HG03097 (cell line): Measurements from ENCODE around the gene KRT3.

Experiments used
- ATAC-seq: cut with Tn5 transposase; IDR thresholded peaks from one replicate; pipeline ENCODE4 v1.9.1; 2021; ENCODE audit not compliant: unreplicated experiment, low FRiP score

KRT3 gene

DNA sequence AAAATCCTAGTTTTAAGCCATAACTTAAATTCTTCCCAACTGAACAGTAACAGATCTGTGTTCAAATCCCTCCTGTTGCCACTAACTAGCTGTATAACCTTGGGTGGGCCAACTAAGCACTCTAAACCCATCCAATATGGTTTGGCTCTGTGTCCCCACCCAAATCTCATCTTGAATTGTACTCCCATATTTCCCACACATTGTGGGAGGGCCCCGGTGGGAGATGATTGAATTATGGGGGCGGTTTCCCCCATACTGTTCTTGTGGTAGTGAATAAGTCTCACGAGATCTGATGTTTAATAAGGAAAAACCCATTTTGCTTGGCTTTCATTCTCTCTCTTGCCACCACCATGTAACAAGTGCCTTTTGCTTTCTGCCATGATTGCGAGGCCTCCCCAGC lies 19.2 kb upstream of the KRT3 start:
- no peak for ATAC-seq

DNA sequence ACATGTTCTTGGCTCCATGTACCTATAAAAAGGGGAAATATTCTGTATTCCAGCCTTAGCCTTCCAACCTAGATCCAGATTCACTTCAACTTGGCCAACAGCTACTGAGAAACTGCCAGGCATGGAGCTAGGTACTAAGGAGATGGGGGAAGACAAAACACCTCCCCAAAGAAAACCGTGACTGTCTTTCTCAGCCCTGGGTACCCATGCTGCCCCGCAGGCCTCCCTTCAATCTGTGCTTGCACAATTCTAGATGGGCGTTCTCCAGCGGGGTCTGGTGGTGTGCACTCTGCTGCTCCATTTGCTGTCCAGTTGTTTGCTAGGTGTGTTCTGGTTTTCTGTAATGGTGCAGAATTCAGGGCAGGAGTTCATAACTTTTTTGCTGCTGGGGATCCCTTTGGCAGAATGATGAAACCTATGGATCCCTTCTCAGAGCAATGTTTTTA lies 18.8 kb upstream of the KRT3 start:
- ATAC-seq, result no peak

DNA sequence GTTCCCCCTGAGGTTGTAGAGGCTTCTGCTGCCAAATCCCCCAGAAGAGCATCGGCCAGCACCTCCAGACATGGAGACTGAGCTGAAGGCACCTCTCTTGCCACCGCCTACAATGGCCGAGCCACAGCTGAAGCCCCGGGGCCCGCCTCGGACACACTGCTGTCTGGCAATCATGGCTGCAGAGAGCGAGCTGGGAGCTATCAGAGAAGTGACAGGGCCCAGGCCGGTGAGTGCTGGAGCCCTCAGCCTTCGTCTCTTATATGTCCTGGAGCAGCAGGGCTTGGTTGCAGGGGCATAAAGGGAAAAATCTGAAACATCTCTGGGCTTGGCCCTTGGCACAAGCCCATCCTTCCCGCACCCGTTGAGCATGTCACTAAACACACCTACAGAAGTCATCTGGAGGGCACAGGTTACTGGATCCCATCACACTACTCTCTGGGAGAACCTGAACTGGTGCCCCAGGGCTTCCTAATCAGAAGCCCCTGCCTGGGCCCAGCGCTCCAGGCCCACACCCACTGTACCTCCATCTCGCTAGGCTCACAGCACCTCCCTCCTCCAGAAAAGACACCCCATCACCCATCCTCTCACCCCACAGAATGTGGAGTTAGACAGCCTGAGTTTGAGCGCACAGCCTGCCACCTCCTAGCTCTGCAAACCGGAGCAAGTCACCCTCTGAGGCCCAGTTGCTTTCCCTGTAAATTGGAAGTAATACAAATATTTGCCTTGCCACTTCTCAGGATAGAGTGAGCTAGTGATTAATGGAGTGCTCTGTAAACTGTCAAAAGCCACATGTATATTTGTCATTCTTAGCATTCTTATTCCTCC lies 18.2 kb upstream of the KRT3 start, which contains the start of gene KRT4:
Gene KRT4, minus strand, starts transcription at position 232 of the 825 bp plus-strand sequence. Its CDS starts 58 bp downstream, at position 174.
- ATAC-seq, result no peak

DNA sequence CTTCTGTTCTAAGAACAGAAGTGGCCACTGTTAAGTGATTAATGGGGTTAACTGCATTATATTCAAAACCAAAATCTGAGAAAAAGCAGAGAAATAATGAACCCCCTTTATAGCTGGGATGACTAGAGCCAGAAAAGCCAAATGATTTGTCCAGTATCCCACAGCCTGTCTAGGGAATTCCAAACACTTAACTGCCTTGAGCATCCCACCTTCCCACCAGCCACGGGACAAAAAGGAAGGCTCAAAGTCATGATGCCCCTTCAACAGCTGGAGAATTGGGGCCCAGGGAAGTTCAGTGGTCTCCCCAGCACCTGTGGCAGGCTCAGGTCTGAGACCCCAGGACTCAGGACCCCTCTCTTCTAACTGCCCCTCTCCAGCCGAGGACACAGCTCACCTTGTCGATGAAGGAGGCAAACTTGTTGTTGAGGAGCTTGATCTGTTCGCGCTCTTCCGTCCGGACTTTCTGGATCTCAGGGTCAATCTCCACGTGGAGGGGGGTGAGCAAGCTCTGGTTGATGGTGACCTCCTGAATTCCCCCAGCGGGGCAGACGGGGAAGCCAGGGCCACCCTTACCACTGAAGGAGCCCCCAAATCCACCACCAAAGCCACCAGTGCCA lies 17.4 kb upstream of the KRT3 start:
- ATAC-seq, result no peak

- no peak for ATAC-seq
Measured at GRCh38 chr12:52812749-52813148, 16.8 kb upstream of the KRT3 start.

GRCh38 chr12:52812073-52812400 lies 16.1 kb upstream of the KRT3 start:
- ATAC-seq, result no peak

DNA sequence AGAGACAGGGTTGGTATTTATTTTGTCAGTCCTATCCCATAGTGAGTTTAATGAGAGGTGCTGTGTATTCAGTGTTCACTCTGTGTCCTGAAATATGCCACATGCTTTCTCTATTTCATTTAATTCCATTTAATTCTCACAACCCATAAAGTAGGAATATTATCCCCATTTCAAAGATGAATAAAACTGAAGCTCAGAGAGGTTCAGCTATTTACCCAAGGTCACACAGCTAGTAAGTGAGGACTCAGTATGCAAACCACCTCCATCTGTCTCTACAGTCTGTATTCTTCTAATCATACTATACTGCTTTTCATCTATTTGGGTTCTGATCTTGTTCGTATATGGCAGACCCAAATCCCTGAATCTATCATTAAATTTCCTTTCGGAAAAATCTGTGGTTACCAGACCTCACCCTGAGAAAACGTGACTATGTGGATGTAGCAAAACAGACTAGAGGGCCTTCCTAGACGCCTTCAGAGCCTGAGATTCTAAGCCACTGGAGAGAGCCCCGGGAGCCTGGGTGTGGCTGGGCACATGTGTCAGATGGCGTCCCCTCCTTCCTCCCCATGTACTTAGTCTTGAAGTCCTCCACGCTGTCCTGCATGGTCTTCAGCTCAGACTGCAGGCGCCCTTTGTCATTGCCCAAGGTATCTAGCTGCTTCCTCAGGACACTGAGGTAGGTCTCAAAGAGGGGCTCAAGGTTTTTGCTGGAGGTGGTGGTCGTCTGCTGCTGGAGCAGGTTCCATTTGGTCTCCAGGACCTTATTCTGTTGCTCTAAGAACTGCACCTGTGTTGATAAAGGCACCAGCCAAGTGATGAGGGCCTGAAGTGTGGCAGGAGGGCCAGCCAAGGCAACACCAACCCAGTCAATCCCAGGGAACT lies 15.5 kb upstream of the KRT3 start:
- ATAC-seq, result no peak

DNA sequence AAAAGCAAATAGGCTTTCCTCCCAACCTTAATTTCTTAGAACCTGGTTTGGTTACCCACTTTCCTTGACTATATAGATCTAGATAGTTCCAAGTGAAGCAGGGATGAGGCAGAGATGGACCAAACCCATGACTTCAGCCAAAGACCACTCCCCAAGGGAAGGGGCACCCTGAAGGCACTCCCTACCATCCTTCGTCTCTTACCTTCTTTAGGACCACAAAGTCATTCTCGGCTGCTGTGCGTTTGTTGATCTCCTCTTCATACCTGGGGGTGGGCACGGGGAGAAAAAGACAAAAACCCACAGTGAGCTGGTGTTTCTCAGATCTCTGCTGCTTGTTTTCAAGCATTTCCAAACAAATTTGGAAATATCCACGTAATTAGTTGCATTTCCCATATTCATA lies 14.6 kb upstream of the KRT3 start:
- ATAC-seq, result no peak

DNA sequence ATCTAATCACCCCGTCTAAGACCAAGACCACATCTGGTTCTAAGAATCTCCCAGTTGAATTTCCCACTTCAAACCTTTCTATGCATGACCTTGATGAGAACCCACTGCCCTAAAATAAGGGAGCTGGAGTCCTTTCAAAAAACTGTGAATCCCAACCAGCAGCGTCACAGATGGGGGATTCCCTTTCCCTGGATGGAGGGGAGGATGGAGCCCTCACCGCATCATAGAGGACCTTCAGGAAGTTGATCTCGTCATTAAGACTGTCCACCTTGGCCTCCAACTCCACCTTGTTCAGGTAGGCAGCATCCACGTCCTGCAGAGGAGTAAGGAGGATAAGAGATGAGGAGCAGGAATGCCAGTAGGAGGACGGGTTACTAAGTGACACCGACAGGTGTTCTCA lies 13.2 kb upstream of the KRT3 start:
- no peak for ATAC-seq

- no peak for ATAC-seq
Measured at GRCh38 chr12:52808573-52809160, 12.8 kb upstream of the KRT3 start.

DNA sequence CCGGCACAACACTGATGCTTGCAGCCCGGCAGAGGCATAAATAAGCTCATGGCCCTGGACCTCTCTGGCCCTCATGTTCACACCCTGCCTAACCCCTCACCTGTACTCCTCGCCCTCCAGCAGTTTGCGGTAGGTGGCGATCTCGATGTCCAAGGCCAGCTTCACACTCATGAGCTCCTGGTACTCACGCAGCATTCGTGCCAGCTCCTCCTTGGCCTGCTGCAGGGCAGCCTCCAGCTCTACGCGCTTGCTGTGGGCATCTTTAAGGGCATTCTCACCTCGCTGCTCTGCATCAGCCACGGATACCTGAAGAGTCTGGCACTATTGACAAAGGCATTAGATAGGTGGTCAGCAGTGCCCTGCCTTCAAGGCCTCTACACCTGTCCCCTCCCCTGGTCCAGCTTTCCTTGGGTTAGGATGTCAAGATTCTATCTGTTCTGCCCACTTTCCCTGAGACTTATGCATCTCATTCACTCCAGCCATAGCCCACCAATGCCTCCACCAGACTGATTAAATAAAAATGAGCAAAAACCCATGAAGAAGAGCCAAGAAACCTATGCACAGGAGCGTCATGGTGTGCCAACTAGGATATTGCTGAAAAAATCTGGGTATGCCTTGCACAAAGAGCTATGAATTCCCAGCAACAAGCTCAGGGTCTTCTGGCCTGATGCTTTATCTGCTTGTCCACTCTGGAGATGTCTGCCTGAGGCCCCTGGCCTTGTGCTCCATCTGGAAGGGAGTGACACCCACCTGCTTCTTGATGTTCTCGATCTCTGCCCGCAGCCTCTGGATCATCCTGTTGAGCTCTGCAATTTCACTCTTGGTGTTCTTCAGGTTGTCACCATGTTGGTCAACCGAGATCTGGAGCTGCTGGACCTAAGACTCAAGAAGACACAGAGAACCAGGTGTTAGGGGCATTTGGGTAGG lies 11.9 kb upstream of the KRT3 start:
- ATAC-seq, result no peak

GRCh38 chr12:52806821-52807543 lies 11.1 kb upstream of the KRT3 start:
- ATAC-seq, result no peak

DNA sequence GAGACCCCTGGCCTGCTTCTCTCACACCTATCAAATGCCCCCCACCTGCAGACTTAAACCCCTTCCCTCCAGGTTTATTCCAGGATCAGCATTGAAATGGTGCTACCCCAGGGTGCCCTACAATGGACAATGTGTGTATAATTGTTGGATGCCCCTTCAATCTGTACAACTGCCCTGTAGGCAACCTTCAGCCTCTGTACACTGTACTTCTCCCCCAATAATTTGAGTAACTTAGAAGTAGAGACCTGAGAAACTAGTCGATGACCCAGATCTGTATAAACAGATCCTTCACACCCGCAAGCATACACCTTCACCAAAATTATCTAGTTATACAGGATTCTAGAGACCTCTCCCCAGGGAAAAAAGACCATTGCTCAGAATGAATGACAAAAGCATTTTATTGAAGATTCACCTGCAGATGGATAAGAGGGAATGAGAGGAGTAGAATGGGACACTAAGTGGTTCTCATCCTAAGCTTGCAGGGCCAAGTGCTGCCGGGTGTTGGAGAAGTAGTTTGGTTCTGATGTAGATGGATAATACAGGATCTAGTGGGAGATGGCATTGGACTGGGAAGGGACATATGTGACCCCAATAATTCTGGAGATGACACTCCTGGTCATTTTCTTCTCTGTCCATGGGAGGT lies 10.4 kb upstream of the KRT3 start:
- ATAC-seq, result no peak

- no peak for ATAC-seq
Measured at GRCh38 chr12:52805739-52806138, 9.8 kb upstream of the KRT3 start.

GRCh38 chr12:52805000-52805399 lies 9.1 kb upstream of the KRT3 start:
- no peak for ATAC-seq

GRCh38 chr12:52802442-52802841 lies 6.5 kb upstream of the KRT3 start:
- ATAC-seq, result no peak

- no peak for ATAC-seq
Measured at GRCh38 chr12:52801773-52802172, 5.9 kb upstream of the KRT3 start.

DNA sequence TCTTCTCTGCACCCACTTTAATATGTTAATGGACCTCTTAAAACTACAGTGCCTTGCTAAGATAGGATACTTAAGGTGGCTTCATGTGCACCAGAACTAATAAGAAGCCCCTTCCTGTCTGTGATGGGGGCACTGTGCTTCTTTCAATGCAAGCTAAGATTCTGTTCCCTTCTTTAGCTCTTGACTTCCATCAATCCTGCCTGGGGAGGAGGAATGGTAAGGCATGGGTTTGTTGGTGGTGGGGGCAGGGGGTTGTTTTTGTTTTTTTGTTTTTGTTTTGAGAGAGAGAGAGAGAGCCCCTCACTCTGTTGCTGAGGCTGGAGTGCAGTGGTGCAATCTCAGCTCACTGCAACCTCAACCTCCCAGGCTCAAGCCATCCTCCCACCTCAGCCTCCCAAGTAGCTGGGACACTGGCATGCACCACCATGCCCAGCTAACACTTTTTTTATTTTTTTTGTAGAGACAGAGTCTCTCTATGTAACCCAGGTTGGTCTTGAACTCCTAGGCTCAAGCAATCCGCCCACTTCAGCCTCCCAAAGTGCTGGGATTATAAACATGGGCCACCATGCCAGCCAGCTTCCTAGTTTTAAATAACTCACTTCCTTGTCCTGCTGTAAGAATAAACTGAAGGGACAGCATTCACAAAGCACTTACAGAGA lies 4.5 kb upstream of the KRT3 start:
- ATAC-seq, result no peak
